ENCODE data around the gene PPP1R11.

PPP1R11 gene

DNA sequence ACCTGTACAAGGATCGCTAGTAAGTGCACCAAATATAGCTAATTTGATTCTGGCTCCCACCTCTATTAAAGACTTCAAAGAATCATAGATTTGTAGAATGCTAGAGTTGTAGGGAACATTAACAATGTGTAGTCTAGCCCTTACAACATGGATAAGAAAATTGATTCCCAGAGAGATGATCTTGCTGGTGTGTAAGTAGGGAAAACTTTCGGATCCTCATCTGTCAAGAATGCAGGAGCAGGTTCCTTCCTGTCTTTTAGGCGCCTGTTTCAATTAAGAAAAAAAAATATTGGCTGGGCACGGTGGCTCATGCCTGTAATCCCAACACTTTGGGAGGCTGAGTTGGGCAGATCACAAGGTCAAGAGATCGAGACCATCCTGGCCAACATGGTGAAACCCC lies 20.9 kb downstream of the PPP1R11 start:
- ChIA-PET CTCF (interaction anchor here (0.7 to 2.0 kb wide), 2 partner anchors 8 to 43 kb away, joined by 3 to 8 read pairs; no protein-coding TSS in a partner anchor), POLR2A (interaction anchor here (0.7 kb wide), 2 partner anchors 20 to 126 kb away, joined by 3 to 4 read pairs; partner anchors contain the start of genes PPP1R11 and TRIM26)
- H3K4me3 ChIP-seq (ENCODE audit: low read depth, low read length) = no peak overlapping the region
- TF ChIP-seq CTCF (IDR thresholded peaks at IDR 0.05; ENCODE audit: insufficient read depth, low read length, missing control alignments) = no peak
- no peak for DNase-seq (ENCODE audit: low read depth, low spot score)

DNA sequence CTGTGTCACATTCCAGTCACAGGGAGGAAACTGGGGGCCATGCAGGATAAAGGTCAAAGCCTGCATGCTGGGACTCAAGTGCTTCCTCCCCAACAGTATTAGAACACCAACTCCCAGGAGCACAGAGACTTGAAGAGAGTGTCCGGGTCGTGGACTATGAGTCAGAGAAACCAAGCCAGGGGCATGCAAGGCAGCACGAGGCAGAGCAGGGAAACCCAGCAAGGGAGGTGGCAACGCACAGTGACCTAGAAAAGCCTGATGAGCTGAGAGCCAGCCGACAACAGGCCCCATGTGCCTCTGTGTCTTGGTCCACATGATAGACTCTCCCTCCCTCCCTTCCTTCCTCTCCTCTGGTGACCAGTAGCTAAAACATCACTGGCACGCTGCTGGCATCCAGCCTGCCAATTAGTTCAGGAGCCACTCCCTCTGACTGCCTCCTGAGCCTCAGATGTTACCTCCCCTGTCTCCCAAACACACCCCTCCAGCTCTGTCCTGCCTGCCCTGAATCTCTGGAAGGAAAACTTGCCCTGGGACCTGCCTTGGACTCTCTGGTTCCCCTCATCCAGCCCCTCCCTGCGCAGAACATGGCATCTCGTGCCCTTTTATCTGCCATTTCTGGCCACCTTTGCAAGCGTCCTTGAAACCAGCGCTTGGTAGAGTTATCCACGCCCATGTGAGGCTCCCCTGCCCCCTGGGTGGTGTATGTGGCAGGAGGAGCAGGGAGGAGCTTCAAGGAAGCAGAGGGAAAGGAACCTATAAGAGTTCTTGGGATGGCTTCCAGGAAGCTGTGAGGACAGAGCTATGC lies 24.8 kb downstream of the PPP1R11 start:
- no peak for TF ChIP-seq CTCF (IDR thresholded peaks at IDR 0.05; ENCODE audit: insufficient read depth, low read length, missing control alignments)
- POLR2A ChIA-PET = interaction anchor here (0.9 kb wide), 1 partner anchor 10 kb away, joined by 4 read pairs; no protein-coding TSS in a partner anchor
- no peak overlapping the region for H3K4me3 ChIP-seq (ENCODE audit: low read depth, low read length)
- no peak for DNase-seq (ENCODE audit: low read depth, low spot score)
- CTCF ChIA-PET = interaction anchor here (0.8 to 2.5 kb wide), 3 partner anchors 10 to 40 kb away, joined by 4 to 16 read pairs (median 5); no protein-coding TSS in a partner anchor

DNA sequence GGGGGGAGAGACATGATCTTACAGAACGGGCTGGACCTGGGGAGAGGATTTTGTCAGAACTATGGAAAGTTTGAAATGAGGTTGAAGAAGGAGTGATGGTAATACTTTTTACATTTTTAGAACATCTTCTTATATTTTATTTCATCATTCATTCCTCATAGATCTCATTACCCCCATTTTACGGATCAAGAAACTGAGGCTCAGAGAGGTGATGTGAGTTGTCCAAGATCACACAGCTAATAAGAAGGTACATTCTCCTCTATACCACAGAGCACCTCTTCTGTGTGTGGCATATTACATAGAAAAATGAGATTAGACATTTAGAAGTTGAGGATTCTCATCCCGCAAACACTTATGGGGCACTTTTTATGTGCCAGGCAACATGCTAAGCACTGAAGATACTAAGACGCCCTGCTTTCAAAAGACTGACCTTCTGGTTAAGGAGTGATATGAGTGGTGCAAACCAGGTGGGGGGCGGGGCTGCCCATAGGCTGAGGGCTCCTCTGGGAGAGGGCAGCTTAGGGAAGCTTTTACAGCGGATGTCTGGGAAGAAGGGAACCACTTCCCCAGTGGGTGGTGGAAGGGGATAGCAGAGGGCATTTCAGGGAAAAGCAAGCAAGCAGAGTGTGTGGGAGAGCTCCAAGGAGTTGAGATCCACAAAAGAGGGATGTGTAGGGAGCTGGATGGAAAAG lies 26.0 kb downstream of the PPP1R11 start:
- ChIA-PET POLR2A (interaction anchor here (1.0 kb wide), 1 partner anchor 22 kb away, joined by 3 read pairs; no protein-coding TSS in a partner anchor), CTCF (interaction anchor here (0.8 to 3.0 kb wide), 4 partner anchors 11 to 38 kb away, joined by 3 to 19 read pairs (median 10); no protein-coding TSS in a partner anchor)
- no peak for DNase-seq (ENCODE audit: low read depth, low spot score)
- TF ChIP-seq CTCF (IDR thresholded peaks at IDR 0.05; ENCODE audit: insufficient read depth, low read length, missing control alignments) = no peak
- H3K4me3 ChIP-seq (ENCODE audit: low read depth, low read length) = no peak overlapping the region

- no peak overlapping the region for H3K4me3 ChIP-seq (ENCODE audit: low read depth, low read length)
- no peak for DNase-seq (ENCODE audit: low read depth, low spot score)
- ChIA-PET POLR2A (interaction anchor here (1.0 kb wide), 1 partner anchor 23 kb away, joined by 3 read pairs; no protein-coding TSS in a partner anchor), CTCF (interaction anchor here (0.6 to 3.0 kb wide), 5 partner anchors 8 to 38 kb away, joined by 3 to 19 read pairs (median 4); no protein-coding TSS in a partner anchor)
- no peak for TF ChIP-seq CTCF (IDR thresholded peaks at IDR 0.05; ENCODE audit: insufficient read depth, low read length, missing control alignments)
Measured at GRCh38 chr6:30093951-30094661, 27.1 kb downstream of the PPP1R11 start.

DNA sequence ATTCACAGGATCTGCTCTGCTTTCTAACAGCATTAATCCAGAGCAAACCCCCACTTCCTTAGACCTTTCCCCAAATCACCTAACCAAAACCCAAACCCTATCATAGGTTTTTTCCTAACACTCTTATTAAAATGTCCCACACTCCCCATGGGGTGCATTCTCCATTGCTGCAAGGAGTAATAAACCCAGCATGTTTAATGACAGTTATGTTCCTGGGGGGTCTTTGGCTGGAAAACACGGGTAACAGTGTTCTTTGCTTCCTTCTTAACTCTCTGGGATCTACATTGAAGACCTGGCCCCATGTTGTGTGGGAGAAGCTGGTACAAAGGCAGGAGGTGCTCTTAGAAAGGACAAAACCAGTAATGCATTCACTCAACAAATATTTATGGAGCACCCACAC lies 29.8 kb downstream of the PPP1R11 start:
- no peak for TF ChIP-seq CTCF (IDR thresholded peaks at IDR 0.05; ENCODE audit: insufficient read depth, low read length, missing control alignments)
- no peak for DNase-seq (ENCODE audit: low read depth, low spot score)
- no peak overlapping the region for H3K4me3 ChIP-seq (ENCODE audit: low read depth, low read length)
- ChIA-PET CTCF (interaction anchor here (1.3 kb wide), 1 partner anchor 35 kb away, joined by 4 read pairs; no protein-coding TSS in a partner anchor), POLR2A (no interaction called here)
